Peyer's patch (tissue), 4 donors: Measurements from ENCODE around the gene DEK. TPM values are rescaled to one million over a fixed set of nuclear protein-coding genes. Genes with fewer than 3 reads are reported as not detected.

Source experiments
- DNase-seq, 3 donors: peaks; one replicate each; pipeline ENCODE4 v3.0.0-alpha.2; 2017 to 2019
- H3K27ac ChIP-seq, 4 donors: fragments of 200-600 bp; sonication (generic); one replicate each; pipeline ENCODE4 v1.5.1; 2016 to 2019
- H3K27me3 ChIP-seq, 2 donors: fragments of 200-600 bp; sonication (generic); one replicate each; pipeline ENCODE4 v1.5.1; 2019
- H3K36me3 ChIP-seq, 3 donors: fragments of 200-600 bp; sonication (generic); one replicate each; pipeline ENCODE4 v1.5.1; 2016 to 2019
- H3K4me1 ChIP-seq, 4 donors: fragments of 200-600 bp; sonication (generic); one replicate each; pipeline ENCODE4 v1.5.1; 2016 to 2019
- H3K4me3 ChIP-seq, 4 donors: fragments of 200-600 bp; sonication (generic); 1 replicate in 3 of 4; 2 replicates in 1 of 4; pipeline ENCODE4 v1.5.1; 2016 to 2019; ENCODE audit warnings: mild to moderate bottlenecking in 1 of 4
- H3K9me3 ChIP-seq, 4 donors: fragments of 200-600 bp; sonication (generic); one replicate each; pipeline ENCODE4 v1.5.1; 2016 to 2019; ENCODE audit warnings: mild to moderate bottlenecking in 1 of 4
- CTCF ChIP-seq, 6 experiments: fragments of 450-650 bp in 4 of 6; fragments of 200-600 bp in 2 of 6; sonication (generic) in 1 of 6; IDR thresholded peaks; one replicate each; pipeline ENCODE4 v1.5.1; 2017 to 2019; ENCODE audit warnings: antibody characterized with exemption in 6 of 6, mild to moderate bottlenecking in 3 of 6, moderate library complexity in 1 of 6
- POLR2A ChIP-seq, 2 donors: fragments of 450-650 bp; IDR thresholded peaks; one replicate each; pipeline ENCODE4 v1.5.1; 2017; ENCODE audit warnings: antibody characterized with exemption in 2 of 2, mild to moderate bottlenecking in 2 of 2, moderate library complexity in 2 of 2
- total RNA-seq, 4 donors: library from RNA; depleted of rRNA; stranded (reverse); fragments of >200 nt; gene quantifications; one replicate each; pipeline ENCODE4 v1.1.0, GENCODE V29; 2016

The DEK gene
- total RNA-seq, 4 donors from 2014 or later, result 93.1 to 140 (median 127) TPM

- DNase-seq, result no peak
- Histone ChIP-seq H3K27me3 (no peaks in the 10 kb centered on the region), H3K9me3 (no peaks in the 10 kb centered on the region), H3K4me3 (no peak overlapping the region), H3K27ac (no peak overlapping the region), H3K36me3 (peaks cover 0 to 13% (median 0%) of the 10 kb centered on the region in 3 donors), H3K4me1 (no peaks in the 10 kb centered on the region)
- TF ChIP-seq CTCF (IDR thresholded peaks at IDR 0.05), result no peak
- TF ChIP-seq POLR2A (IDR thresholded peaks at IDR 0.05), result no peak
Observed at GRCh38 chr6:18186540-18187250, 77.6 kb downstream of the DEK start.

- Histone ChIP-seq H3K4me1 (no peaks in the 10 kb centered on the region), H3K9me3 (no peaks in the 10 kb centered on the region), H3K27ac (no peak overlapping the region), H3K27me3 (no peaks in the 10 kb centered on the region), H3K4me3 (no peak overlapping the region), H3K36me3 (peaks cover 0 to 7% (median 0%) of the 10 kb centered on the region in 3 donors)
- no peak for TF ChIP-seq POLR2A (IDR thresholded peaks at IDR 0.05)
- TF ChIP-seq CTCF (IDR thresholded peaks at IDR 0.05), result no peak
- DNase-seq, result no peak
Observed at GRCh38 chr6:18186033-18186432, 78.3 kb downstream of the DEK start.

- no peak for TF ChIP-seq CTCF (IDR thresholded peaks at IDR 0.05)
- no peak for TF ChIP-seq POLR2A (IDR thresholded peaks at IDR 0.05)
- DNase-seq, result no peak
- Histone ChIP-seq H3K9me3 (no peaks in the 10 kb centered on the region), H3K4me1 (no peaks in the 10 kb centered on the region), H3K27me3 (no peaks in the 10 kb centered on the region), H3K4me3 (no peak overlapping the region), H3K27ac (no peak overlapping the region), H3K36me3 (peaks cover 0 to 6% (median 0%) of the 10 kb centered on the region in 3 donors)
Observed at GRCh38 chr6:18185624-18186023, 78.7 kb downstream of the DEK start.

GRCh38 chr6:18183766-18184165, 80.6 kb downstream of the DEK start:
- Histone ChIP-seq H3K4me1 (no peaks in the 10 kb centered on the region), H3K27me3 (no peaks in the 10 kb centered on the region), H3K36me3 (peaks cover 0 to 6% (median 0%) of the 10 kb centered on the region in 3 donors), H3K9me3 (no peaks in the 10 kb centered on the region), H3K27ac (no peak overlapping the region), H3K4me3 (no peak overlapping the region)
- TF ChIP-seq CTCF (IDR thresholded peaks at IDR 0.05) (no peak), POLR2A (IDR thresholded peaks at IDR 0.05) (no peak)
- no peak for DNase-seq

GRCh38 chr6:18182568-18182967, 81.8 kb downstream of the DEK start:
- Histone ChIP-seq H3K27me3 (no peaks in the 10 kb centered on the region), H3K4me1 (no peaks in the 10 kb centered on the region), H3K36me3 (peaks cover 0 to under 1% (median 0%) of the 10 kb centered on the region in 3 donors), H3K4me3 (no peak overlapping the region), H3K9me3 (no peaks in the 10 kb centered on the region), H3K27ac (no peak overlapping the region)
- TF ChIP-seq POLR2A (IDR thresholded peaks at IDR 0.05) (no peak), CTCF (IDR thresholded peaks at IDR 0.05) (no peak)
- no peak for DNase-seq
